Left ventricle myocardium inferior (tissue), 1 donor: ENCODE results near the gene PXMP2. TPM values are rescaled to one million over a fixed set of nuclear protein-coding genes. Genes with fewer than 3 reads are reported as not detected.

Source experiments
- DNase-seq: peaks from one replicate; pipeline ENCODE4 v3.0.0-alpha.2; 2020
- H3K27ac ChIP-seq: fragments of 200-600 bp; replicated peaks from 2 replicates; pipeline ENCODE4 v1.8.0; 2021
- H3K27me3 ChIP-seq: fragments of 200-600 bp; 2 replicates; pipeline ENCODE4 v1.8.0; 2021; ENCODE audit warnings: low read depth
- H3K36me3 ChIP-seq: fragments of 200-600 bp; 2 replicates; pipeline ENCODE4 v1.8.0; 2021
- H3K4me1 ChIP-seq: fragments of 200-600 bp; 2 replicates; pipeline ENCODE4 v1.8.0; 2021
- H3K4me3 ChIP-seq: fragments of 200-600 bp; 2 replicates; pipeline ENCODE4 v1.8.0; 2021; ENCODE audit warnings: mild to moderate bottlenecking, moderate library complexity
- H3K9me3 ChIP-seq: fragments of 200-600 bp; replicated peaks from 2 replicates; pipeline ENCODE4 v1.8.0; 2021
- intact Hi-C: fragments of 100-400 bp; cut with micrococcal nuclease; formaldehyde crosslinking; loops from one replicate; pipeline ENCODE4 v1.11.0; 2022
- total RNA-seq: library from RNA; stranded (reverse); fragmentation: NEBNext Ultra II Directional; extraction: Animal tissue kit (Norgen Biotek cat#: 25700); gene quantifications from one replicate; pipeline ENCODE4 v1.2.1, GENCODE V29; 2021
- TF ChIP-seq, protein P1 (sequence below): fragments of 200-600 bp; IDR thresholded peaks from 2 replicates; pipeline ENCODE4 v1.8.0; 2021; ENCODE audit warnings: antibody characterized with exemption, mild to moderate bottlenecking, borderline replicate concordance
- donor health status: DM: no; HTN: yes; CAD: no; lungs with severe emphysema.

Gene PXMP2
- total RNA-seq, 1 donor from 2014 or later, result 42.3 TPM

DNA sequence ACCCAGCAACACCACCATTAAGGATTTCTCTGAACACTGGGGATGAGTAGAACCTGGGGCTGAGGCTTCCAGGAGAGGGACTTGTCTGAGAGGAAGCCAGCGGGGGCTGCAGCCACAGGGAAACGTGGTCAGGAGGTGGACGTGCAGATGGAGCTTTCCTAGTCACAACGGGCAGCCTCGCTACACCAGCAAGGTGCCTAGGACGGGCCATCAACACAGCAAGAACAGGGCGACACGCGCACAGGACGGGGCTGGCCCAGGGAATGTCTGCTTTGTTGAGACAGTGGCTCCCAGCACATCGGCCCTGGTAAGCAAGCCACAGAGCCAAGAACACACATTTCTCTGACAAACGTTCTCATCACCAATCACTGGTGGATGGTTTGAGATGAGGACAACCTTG lies 49.0 kb downstream of the PXMP2 start:
- no peak for DNase-seq
- no peaks in the 10 kb centered on the region for H3K27me3 ChIP-seq
- H3K4me3 ChIP-seq, result no peak overlapping the region
- intact Hi-C loops, result no loop called here
- H3K4me1 ChIP-seq, result peaks cover 29% of the 10 kb centered on the region
- H3K36me3 ChIP-seq, result peaks cover 87% of the 10 kb centered on the region
- H3K9me3 ChIP-seq, result no peaks in the 10 kb centered on the region
- TF ChIP-seq, protein P1, sequence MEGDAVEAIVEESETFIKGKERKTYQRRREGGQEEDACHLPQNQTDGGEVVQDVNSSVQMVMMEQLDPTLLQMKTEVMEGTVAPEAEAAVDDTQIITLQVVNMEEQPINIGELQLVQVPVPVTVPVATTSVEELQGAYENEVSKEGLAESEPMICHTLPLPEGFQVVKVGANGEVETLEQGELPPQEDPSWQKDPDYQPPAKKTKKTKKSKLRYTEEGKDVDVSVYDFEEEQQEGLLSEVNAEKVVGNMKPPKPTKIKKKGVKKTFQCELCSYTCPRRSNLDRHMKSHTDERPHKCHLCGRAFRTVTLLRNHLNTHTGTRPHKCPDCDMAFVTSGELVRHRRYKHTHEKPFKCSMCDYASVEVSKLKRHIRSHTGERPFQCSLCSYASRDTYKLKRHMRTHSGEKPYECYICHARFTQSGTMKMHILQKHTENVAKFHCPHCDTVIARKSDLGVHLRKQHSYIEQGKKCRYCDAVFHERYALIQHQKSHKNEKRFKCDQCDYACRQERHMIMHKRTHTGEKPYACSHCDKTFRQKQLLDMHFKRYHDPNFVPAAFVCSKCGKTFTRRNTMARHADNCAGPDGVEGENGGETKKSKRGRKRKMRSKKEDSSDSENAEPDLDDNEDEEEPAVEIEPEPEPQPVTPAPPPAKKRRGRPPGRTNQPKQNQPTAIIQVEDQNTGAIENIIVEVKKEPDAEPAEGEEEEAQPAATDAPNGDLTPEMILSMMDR, result no peak
- H3K27ac ChIP-seq, result peak overlapping the region; percentile 40

DNA sequence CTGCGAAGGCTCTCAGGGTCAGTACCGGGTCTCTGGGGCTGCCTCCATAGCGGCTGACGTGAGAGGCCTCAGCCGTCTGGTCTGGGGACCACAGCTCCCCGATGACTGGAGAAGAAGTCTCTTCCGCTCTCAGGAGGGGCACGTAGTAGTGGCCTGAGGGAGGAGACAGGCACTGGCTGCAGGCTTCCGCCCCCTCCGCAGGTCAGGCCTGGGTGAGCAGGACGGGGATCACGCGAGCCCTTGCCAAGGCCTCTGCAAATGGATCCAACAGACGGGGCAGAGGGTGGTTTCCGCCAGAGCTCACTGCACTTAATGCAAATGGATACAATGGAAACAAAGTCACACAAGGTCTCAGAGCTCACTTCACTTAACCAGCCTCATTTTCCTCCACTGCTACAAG lies 49.5 kb downstream of the PXMP2 start:
- no peak for DNase-seq
- Histone ChIP-seq H3K4me1 (peaks cover 33% of the 10 kb centered on the region), H3K4me3 (no peak overlapping the region), H3K27ac (peak overlapping the region; percentile 40), H3K27me3 (no peaks in the 10 kb centered on the region), H3K36me3 (peaks cover 87% of the 10 kb centered on the region), H3K9me3 (no peaks in the 10 kb centered on the region)
- intact Hi-C loops, result no loop called here
- TF ChIP-seq, protein P1, result no peak

DNA sequence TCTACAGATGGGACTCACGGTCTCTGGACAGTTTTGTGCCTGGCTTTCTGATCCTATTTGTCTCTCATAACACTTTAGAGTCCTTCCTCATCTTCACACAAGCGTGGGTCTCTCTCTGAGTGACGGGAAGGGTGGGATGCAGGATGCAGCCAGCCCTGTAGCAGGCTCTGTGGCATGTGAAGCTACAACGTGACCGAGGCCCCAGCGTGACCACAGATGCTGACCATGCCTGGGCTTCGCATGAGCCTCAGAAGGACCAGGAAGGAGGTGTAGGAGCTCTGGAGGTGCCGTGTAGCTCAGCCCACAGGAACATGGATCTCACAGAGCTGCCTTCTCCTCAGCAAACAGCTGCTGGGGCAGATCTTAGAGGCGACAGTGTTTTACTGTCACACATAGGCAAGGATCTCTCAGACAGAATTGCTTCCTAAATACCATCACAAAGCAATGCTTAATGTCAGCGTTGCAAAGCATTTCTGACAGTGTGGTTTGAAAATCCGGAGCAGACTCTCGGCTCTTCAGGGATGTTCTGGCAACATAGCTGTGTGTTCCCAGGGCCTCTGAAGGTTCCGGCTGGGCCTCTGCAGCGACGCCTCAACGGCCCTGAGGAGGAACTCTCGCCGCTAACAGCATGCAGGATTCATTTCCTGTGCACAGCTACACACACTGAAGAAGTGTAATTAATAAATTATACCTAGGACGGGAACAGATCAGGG lies 52.4 kb downstream of the PXMP2 start:
- DNase-seq, result no peak
- TF ChIP-seq, protein P1, result no peak

DNA sequence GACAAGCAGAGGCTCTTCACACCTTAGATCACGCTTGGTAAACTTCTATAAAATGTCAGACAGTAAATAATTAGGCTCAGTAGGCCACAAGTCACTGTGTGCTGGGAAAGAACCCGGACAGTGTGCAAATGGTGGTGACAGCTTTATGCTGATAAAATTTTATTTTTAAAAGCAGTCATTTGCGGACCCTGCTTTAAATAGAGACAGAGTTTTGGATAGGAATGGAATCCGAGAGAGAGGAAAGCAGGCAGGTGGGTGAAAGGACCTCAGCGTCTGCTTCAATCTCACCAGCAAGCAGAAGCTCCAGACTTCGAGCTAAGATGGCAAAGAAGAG lies 52.9 kb downstream of the PXMP2 start:
- TF ChIP-seq, protein P1, result no peak
- H3K4me1 ChIP-seq, result peaks cover 38% of the 10 kb centered on the region
- intact Hi-C loops, result no loop called here
- DNase-seq, result no peak
- peaks cover 93% of the 10 kb centered on the region for H3K36me3 ChIP-seq
- peak overlapping the region; percentile 86 for H3K27ac ChIP-seq
- no peaks in the 10 kb centered on the region for H3K27me3 ChIP-seq
- H3K4me3 ChIP-seq, result peak overlapping the region; percentile 17
- H3K9me3 ChIP-seq, result no peaks in the 10 kb centered on the region

More for the DNA sequence above, 52.4 kb downstream of the PXMP2 start:
- Histone ChIP-seq H3K4me1 (peaks cover 38% of the 10 kb centered on the region), H3K36me3 (peaks cover 93% of the 10 kb centered on the region), H3K4me3 (no peak overlapping the region), H3K27me3 (no peaks in the 10 kb centered on the region), H3K27ac (peak overlapping the region; percentile 86), H3K9me3 (no peaks in the 10 kb centered on the region)
- intact Hi-C loops, result no loop called here

DNA sequence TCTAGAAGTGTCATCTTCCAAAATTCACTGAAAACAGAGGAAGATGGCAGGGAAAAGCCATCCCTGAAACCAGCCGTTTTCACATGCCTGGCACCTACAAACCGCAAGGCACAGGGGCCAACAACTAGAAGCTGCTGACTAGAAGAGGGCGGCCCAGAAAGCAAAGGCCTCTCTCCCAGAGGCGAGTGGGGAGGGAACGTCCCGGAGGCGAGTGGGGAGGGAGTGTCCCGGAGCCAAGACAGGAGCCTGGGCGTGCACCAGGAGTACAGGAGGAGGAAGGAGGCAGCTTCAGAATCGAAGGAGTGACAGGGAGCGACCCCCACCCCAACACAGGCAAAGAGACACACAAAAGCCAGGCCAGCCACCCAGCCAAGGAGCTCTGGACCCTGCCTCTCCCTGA lies 53.3 kb downstream of the PXMP2 start:
- H3K4me1 ChIP-seq, result peaks cover 38% of the 10 kb centered on the region
- no peaks in the 10 kb centered on the region for H3K27me3 ChIP-seq
- peak overlapping the region; percentile 17 for H3K4me3 ChIP-seq
- intact Hi-C loops, result no loop called here
- peaks cover 93% of the 10 kb centered on the region for H3K36me3 ChIP-seq
- DNase-seq, result no peak
- TF ChIP-seq, protein P1, result no peak
- H3K27ac ChIP-seq, result peak overlapping the region; percentile 86
- H3K9me3 ChIP-seq, result no peaks in the 10 kb centered on the region
